ENCODE data around the gene EMILIN2. TPM values are rescaled to one million over a fixed set of nuclear protein-coding genes. Genes with fewer than 3 reads are reported as not detected.
A peak's percentile ranks its signal among the peaks of the same experiment; 100 is the strongest.

EMILIN2 gene
- total and polyA plus RNA-seq, 9 of the 15 experiments (the other 6 are each of a cell fraction or from before 2014, with no cell fraction given): 0.01 to 0.40 (median 0.19) TPM

- 0 out of 4 replicates have a peak, but pooled peaks of 1 of the 2 experiments have one; percentile 63 for TF ChIP-seq ZNF318 (IDR thresholded peaks at IDR 0.05; ENCODE audit: borderline replicate concordance in 1 of 2, low read depth in 1 of 2)
- TF ChIP-seq ARID2 (IDR thresholded peaks at IDR 0.05): no peak
- peak; percentile 98 for TF ChIP-seq CTBP1 (IDR thresholded peaks at IDR 0.05; ENCODE audit: borderline replicate concordance)
- no peak for TF ChIP-seq KLF13 (tag; IDR thresholded peaks at IDR 0.05; ENCODE audit: borderline replicate concordance, low read depth)
- TF ChIP-seq HDAC1 (IDR thresholded peaks at IDR 0.05): peak in 1 of 2 experiments; percentile 79; a peak in 2 of 4 replicates
- peak; percentile 82; the same call in 1 of the 2 replicates for TF ChIP-seq ZNF644 (tag; IDR thresholded peaks at IDR 0.05; ENCODE audit: low read depth)
- peak; percentile 99 for TF ChIP-seq TARDBP (IDR thresholded peaks at IDR 0.05)
- TF ChIP-seq ZSCAN32 (CRISPR knock-in tag; IDR thresholded peaks at IDR 0.05): no peak
- no peak for TF ChIP-seq RBM22 (IDR thresholded peaks at IDR 0.05; ENCODE audit: low read depth, low read length, poor library complexity, severe bottlenecking)
- TF ChIP-seq ZNF589 (CRISPR knock-in tag; IDR thresholded peaks at IDR 0.05; ENCODE audit: low read depth): peak; percentile 87
- TF ChIP-seq TAL1 (IDR thresholded peaks at IDR 0.05): peak; percentile 96
- TF ChIP-seq EP400 (IDR thresholded peaks at IDR 0.05): no peak
- no peak for TF ChIP-seq KDM5B (IDR thresholded peaks at IDR 0.05; ENCODE audit: insufficient replicate concordance, low read depth, low read length)
- peak; percentile 85 for TF ChIP-seq CREM (IDR thresholded peaks at IDR 0.05; ENCODE audit: low read depth)
- peak in 1 of 2 experiments; percentile 31; a peak in 3 of 4 replicates for TF ChIP-seq RAD21 (CRISPR knock-in tag; conservative IDR thresholded peaks at IDR 0.05 in 1 of 2, IDR thresholded peaks at IDR 0.05 in 1 of 2)
- TF ChIP-seq MAZ (CRISPR knock-in tag; conservative IDR thresholded peaks at IDR 0.05 in 1 of 2, IDR thresholded peaks at IDR 0.05 in 1 of 2): peak; percentile 45 to 60; a peak in 2 of 4 replicates
Observed at GRCh38 chr18:2894131-2894840, 47.5 kb downstream of the EMILIN2 start (continued).
